Measurements from ENCODE around the gene ANKRD31. TPM values are rescaled to one million over a fixed set of nuclear protein-coding genes. Genes with fewer than 3 reads are reported as not detected.

ANKRD31 gene
- total RNA-seq, 1 experiment from 2014 or later = 0.09 TPM

- no peak overlapping the region for H3K4me3 Mint-ChIP-seq
- H3K27me3 Mint-ChIP-seq (ENCODE audit: low read depth) = no peaks in the 10 kb centered on the region
- no peaks in the 10 kb centered on the region for H3K36me3 Mint-ChIP-seq
- ChIA-PET CTCF (interaction anchor here (1.6 kb wide), 1 partner anchor 21 kb away, joined by 6 read pairs; no protein-coding TSS in a partner anchor), POLR2A (no interaction called here)
- TF ChIP-seq NFATC4 (CRISPR knock-in tag; IDR thresholded peaks at IDR 0.05) (no peak), HMGA2 (CRISPR knock-in tag; IDR thresholded peaks at IDR 0.05) (peak; percentile 95; the same call in 1 of the 2 replicates), ERG (CRISPR knock-in tag; IDR thresholded peaks at IDR 0.05) (no peak), SMAD4 (CRISPR knock-in tag; IDR thresholded peaks at IDR 0.05) (no peak), ZNF423 (CRISPR knock-in tag; IDR thresholded peaks at IDR 0.05) (no peak), SMAD3 (CRISPR knock-in tag; IDR thresholded peaks at IDR 0.05; ENCODE audit: borderline replicate concordance) (no peak)
- ATAC-seq (no peak), DNase-seq (ENCODE audit: low spot score) (no peak)
- no peak overlapping the region for H3K27ac Mint-ChIP-seq
- H3K4me1 Mint-ChIP-seq = no peaks in the 10 kb centered on the region
- no peaks in the 10 kb centered on the region for H3K9me3 Mint-ChIP-seq
Measured at GRCh38 chr5:75071100-75071499, 165.6 kb downstream of the ANKRD31 start.

GRCh38 chr5:75067434-75067833, 169.2 kb downstream of the ANKRD31 start:
- ChIA-PET POLR2A (no interaction called here), CTCF (no interaction called here)
- TF ChIP-seq ATF3 (CRISPR knock-in tag; conservative IDR thresholded peaks at IDR 0.05) (no peak), E2F4 (CRISPR knock-in tag; IDR thresholded peaks at IDR 0.05; ENCODE audit: borderline replicate concordance, low read depth) (no peak), SOX15 (CRISPR knock-in tag; IDR thresholded peaks at IDR 0.05) (no peak), HMGA2 (CRISPR knock-in tag; IDR thresholded peaks at IDR 0.05) (no peak), RORB (CRISPR knock-in tag; IDR thresholded peaks at IDR 0.05) (no peak), SMAD3 (CRISPR knock-in tag; IDR thresholded peaks at IDR 0.05; ENCODE audit: borderline replicate concordance) (no peak), IRF2 (CRISPR knock-in tag; IDR thresholded peaks at IDR 0.05; ENCODE audit: borderline replicate concordance, low read depth) (no peak), ZNF425 (CRISPR knock-in tag; conservative IDR thresholded peaks at IDR 0.05) (no peak), PREB (CRISPR knock-in tag; IDR thresholded peaks at IDR 0.05; ENCODE audit: borderline replicate concordance) (no peak), CREB1 (CRISPR knock-in tag; IDR thresholded peaks at IDR 0.05) (no peak), E2F1 (CRISPR knock-in tag; IDR thresholded peaks at IDR 0.05) (no peak), GABPB1 (CRISPR knock-in tag; IDR thresholded peaks at IDR 0.05) (no peak), CREM (CRISPR knock-in tag; IDR thresholded peaks at IDR 0.05) (no peak)
- Mint-ChIP-seq H3K4me3 (no peak overlapping the region), H3K4me1 (no peaks in the 10 kb centered on the region), H3K27me3 (ENCODE audit: low read depth) (no peaks in the 10 kb centered on the region), H3K27ac (no peak overlapping the region), H3K36me3 (no peaks in the 10 kb centered on the region), H3K9me3 (no peaks in the 10 kb centered on the region)
- DNase-seq (ENCODE audit: low spot score) (no peak), ATAC-seq (no peak)

Data from WTC11 (cell line).